ENCODE results near the gene EIF5A. TPM values are rescaled to one million over a fixed set of nuclear protein-coding genes. Genes with fewer than 3 reads are reported as not detected.

Gene EIF5A
- polyA plus RNA-seq, 1 donor (not counting 4 experiments of a cell fraction or from before 2014, with no cell fraction given), result 948 TPM

- Histone ChIP-seq H3K4me1 (ENCODE audit: control insufficient read depth, extremely low read depth, insufficient read depth, low read length) (no peaks in the 10 kb centered on the region), H3K9me1 (ENCODE audit: control insufficient read depth, extremely low read depth, insufficient read depth, low read length) (no peaks in the 10 kb centered on the region), H3K9ac (ENCODE audit: control insufficient read depth, extremely low read depth, insufficient read depth, low read length) (no peak overlapping the region), H3K9me3 (ENCODE audit: control insufficient read depth, low read depth, low read length) (no peaks in the 10 kb centered on the region), H3K27ac (ENCODE audit: control insufficient read depth, insufficient read depth, low read length) (no peak overlapping the region), H3K4me2 (ENCODE audit: control insufficient read depth, extremely low read depth, insufficient read depth, low read depth, low read length) (no peak overlapping the region), H3K36me3 (ENCODE audit: control insufficient read depth in 2 of 2, extremely low read depth in 1 of 2, insufficient read depth in 2 of 2, low read length in 2 of 2) (peaks cover 43 to 73% of the 10 kb centered on the region in 2 experiments), H3K4me3 (ENCODE audit: control insufficient read depth in 2 of 3, extremely low read depth in 1 of 3, insufficient read depth in 2 of 3, low read depth in 1 of 3, low read length in 3 of 3) (no peak overlapping the region), H3K27me3 (ENCODE audit: control insufficient read depth, extremely low read depth, insufficient read depth, low read length) (no peaks in the 10 kb centered on the region), H4K20me1 (ENCODE audit: control insufficient read depth, extremely low read depth, insufficient read depth, low read length) (no peaks in the 10 kb centered on the region), H2AFZ (ENCODE audit: control insufficient read depth, low read length) (no peak overlapping the region), H3K79me2 (ENCODE audit: control insufficient read depth, insufficient read depth, low read length) (no peaks in the 10 kb centered on the region)
- dilution Hi-C loops (cut with MboI; ENCODE audit: extremely low pct_ligation_motif_present, low sequenced_read_pairs), result no loop called here
- no peak for DNase-seq (ENCODE audit: low read depth, low spot score)
- no peak for FAIRE-seq
- TF ChIP-seq, protein P1, sequence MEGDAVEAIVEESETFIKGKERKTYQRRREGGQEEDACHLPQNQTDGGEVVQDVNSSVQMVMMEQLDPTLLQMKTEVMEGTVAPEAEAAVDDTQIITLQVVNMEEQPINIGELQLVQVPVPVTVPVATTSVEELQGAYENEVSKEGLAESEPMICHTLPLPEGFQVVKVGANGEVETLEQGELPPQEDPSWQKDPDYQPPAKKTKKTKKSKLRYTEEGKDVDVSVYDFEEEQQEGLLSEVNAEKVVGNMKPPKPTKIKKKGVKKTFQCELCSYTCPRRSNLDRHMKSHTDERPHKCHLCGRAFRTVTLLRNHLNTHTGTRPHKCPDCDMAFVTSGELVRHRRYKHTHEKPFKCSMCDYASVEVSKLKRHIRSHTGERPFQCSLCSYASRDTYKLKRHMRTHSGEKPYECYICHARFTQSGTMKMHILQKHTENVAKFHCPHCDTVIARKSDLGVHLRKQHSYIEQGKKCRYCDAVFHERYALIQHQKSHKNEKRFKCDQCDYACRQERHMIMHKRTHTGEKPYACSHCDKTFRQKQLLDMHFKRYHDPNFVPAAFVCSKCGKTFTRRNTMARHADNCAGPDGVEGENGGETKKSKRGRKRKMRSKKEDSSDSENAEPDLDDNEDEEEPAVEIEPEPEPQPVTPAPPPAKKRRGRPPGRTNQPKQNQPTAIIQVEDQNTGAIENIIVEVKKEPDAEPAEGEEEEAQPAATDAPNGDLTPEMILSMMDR (optimal IDR thresholded peaks at IDR 0.05 in 1 of 3, IDR thresholded peaks at IDR 0.05 in 1 of 3, conservative IDR thresholded peaks at IDR 0.05 in 1 of 3; ENCODE audit: extremely low read depth in 1 of 3, insufficient read depth in 2 of 3, low read length in 3 of 3), result no peak
- TF ChIP-seq EZH2 (IDR thresholded peaks at IDR 0.05; ENCODE audit: low read length), result no peak
Observed at GRCh38 chr17:7321466-7321865, 14.0 kb downstream of the EIF5A start.

- Histone ChIP-seq H3K4me2 (ENCODE audit: control insufficient read depth, extremely low read depth, insufficient read depth, low read depth, low read length) (no peak overlapping the region), H3K27ac (ENCODE audit: control insufficient read depth, insufficient read depth, low read length) (no peak overlapping the region), H3K9ac (ENCODE audit: control insufficient read depth, extremely low read depth, insufficient read depth, low read length) (no peak overlapping the region), H3K27me3 (ENCODE audit: control insufficient read depth, extremely low read depth, insufficient read depth, low read length) (no peaks in the 10 kb centered on the region), H2AFZ (ENCODE audit: control insufficient read depth, low read length) (no peak overlapping the region), H3K4me1 (ENCODE audit: control insufficient read depth, extremely low read depth, insufficient read depth, low read length) (no peaks in the 10 kb centered on the region), H4K20me1 (ENCODE audit: control insufficient read depth, extremely low read depth, insufficient read depth, low read length) (no peaks in the 10 kb centered on the region), H3K4me3 (ENCODE audit: control insufficient read depth in 2 of 3, extremely low read depth in 1 of 3, insufficient read depth in 2 of 3, low read depth in 1 of 3, low read length in 3 of 3) (no peak overlapping the region), H3K9me3 (ENCODE audit: control insufficient read depth, low read depth, low read length) (no peaks in the 10 kb centered on the region), H3K9me1 (ENCODE audit: control insufficient read depth, extremely low read depth, insufficient read depth, low read length) (peaks cover 2% of the 10 kb centered on the region), H3K79me2 (ENCODE audit: control insufficient read depth, insufficient read depth, low read length) (peaks cover 5% of the 10 kb centered on the region), H3K36me3 (ENCODE audit: control insufficient read depth in 2 of 2, extremely low read depth in 1 of 2, insufficient read depth in 2 of 2, low read length in 2 of 2) (peaks cover 46 to 74% of the 10 kb centered on the region in 2 experiments)
- DNase-seq (ENCODE audit: low read depth, low spot score) (no peak), FAIRE-seq (no peak)
- TF ChIP-seq, protein P1 (optimal IDR thresholded peaks at IDR 0.05 in 1 of 3, IDR thresholded peaks at IDR 0.05 in 1 of 3, conservative IDR thresholded peaks at IDR 0.05 in 1 of 3; ENCODE audit: extremely low read depth in 1 of 3, insufficient read depth in 2 of 3, low read length in 3 of 3), result no peak
- TF ChIP-seq EZH2 (IDR thresholded peaks at IDR 0.05; ENCODE audit: low read length), result no peak
- dilution Hi-C loops (cut with MboI; ENCODE audit: extremely low pct_ligation_motif_present, low sequenced_read_pairs), result no loop called here
Observed at GRCh38 chr17:7322520-7323194, 15.2 kb downstream of the EIF5A start.

All from keratinocyte (primary cell).